HG03378 (cell line): Measurements from ENCODE around the gene CPSF2.

ENCODE experiments used
- ATAC-seq: cut with Tn5 transposase; IDR thresholded peaks from one replicate; pipeline ENCODE4 v1.9.1; 2021; ENCODE audit warnings: mild to moderate bottlenecking, moderate library complexity; ENCODE audit not compliant: unreplicated experiment

The CPSF2 gene

GRCh38 chr14:92121670-92122350 is at the start of gene CPSF2, which contains the start of gene NDUFB1:
Gene CPSF2 (plus strand): TSS chr14:92121969. CDS start chr14:92130985, 9,016 bp downstream.
Gene NDUFB1 (minus strand): TSS chr14:92121706. CDS start chr14:92117637, 4,069 bp downstream.
- ATAC-seq = peak; percentile 80

- no peak for ATAC-seq
These were observed 47.2 kb upstream of the CPSF2 start for GRCh38 chr14:92074555-92074954.

- no peak for ATAC-seq
These were observed 33.3 kb upstream of the CPSF2 start for GRCh38 chr14:92088494-92088893.

GRCh38 chr14:92093320-92093719 is 28.4 kb upstream of the CPSF2 start:
- ATAC-seq = no peak

GRCh38 chr14:92099802-92100201 is 22.0 kb upstream of the CPSF2 start:
- no peak for ATAC-seq

- ATAC-seq = no peak
These were observed 18.3 kb upstream of the CPSF2 start for GRCh38 chr14:92103363-92103989.

GRCh38 chr14:92105073-92105892 is 16.5 kb upstream of the CPSF2 start:
- ATAC-seq = no peak

- no peak for ATAC-seq
These were observed 16.0 kb upstream of the CPSF2 start for GRCh38 chr14:92105893-92106142.

GRCh38 chr14:92106143-92106926 is 15.4 kb upstream of the CPSF2 start, which contains the start of gene ATXN3:
Gene ATXN3 (minus strand): TSS chr14:92106582. CDS start chr14:92106552, 30 bp downstream.
- ATAC-seq = peak; percentile 68

- ATAC-seq = no peak
These were observed 13.2 kb upstream of the CPSF2 start for GRCh38 chr14:92108345-92109254.

- no peak for ATAC-seq
These were observed 12.3 kb upstream of the CPSF2 start for GRCh38 chr14:92109490-92109889.

- no peak for ATAC-seq
These were observed 531 bp upstream of the CPSF2 start for GRCh38 chr14:92121207-92121669.

- peak; percentile 15 for ATAC-seq
These were observed 545 bp downstream of the CPSF2 start for GRCh38 chr14:92122351-92122677.

- no peak for ATAC-seq
These were observed 992 bp downstream of the CPSF2 start for GRCh38 chr14:92122761-92123160.

- no peak for ATAC-seq
These were observed 12.7 kb downstream of the CPSF2 start for GRCh38 chr14:92134456-92134855.

- no peak for ATAC-seq
These were observed 13.5 kb downstream of the CPSF2 start for GRCh38 chr14:92135269-92135668.

GRCh38 chr14:92143309-92143708 is 21.5 kb downstream of the CPSF2 start:
- ATAC-seq = no peak

GRCh38 chr14:92143962-92144361 is 22.2 kb downstream of the CPSF2 start:
- ATAC-seq = no peak

- no peak for ATAC-seq
These were observed 22.9 kb downstream of the CPSF2 start for GRCh38 chr14:92144708-92145107.

GRCh38 chr14:92153581-92153980 is 31.8 kb downstream of the CPSF2 start:
- no peak for ATAC-seq
